Measurements from ENCODE around the gene HOXB4.

HOXB4 gene

DNA sequence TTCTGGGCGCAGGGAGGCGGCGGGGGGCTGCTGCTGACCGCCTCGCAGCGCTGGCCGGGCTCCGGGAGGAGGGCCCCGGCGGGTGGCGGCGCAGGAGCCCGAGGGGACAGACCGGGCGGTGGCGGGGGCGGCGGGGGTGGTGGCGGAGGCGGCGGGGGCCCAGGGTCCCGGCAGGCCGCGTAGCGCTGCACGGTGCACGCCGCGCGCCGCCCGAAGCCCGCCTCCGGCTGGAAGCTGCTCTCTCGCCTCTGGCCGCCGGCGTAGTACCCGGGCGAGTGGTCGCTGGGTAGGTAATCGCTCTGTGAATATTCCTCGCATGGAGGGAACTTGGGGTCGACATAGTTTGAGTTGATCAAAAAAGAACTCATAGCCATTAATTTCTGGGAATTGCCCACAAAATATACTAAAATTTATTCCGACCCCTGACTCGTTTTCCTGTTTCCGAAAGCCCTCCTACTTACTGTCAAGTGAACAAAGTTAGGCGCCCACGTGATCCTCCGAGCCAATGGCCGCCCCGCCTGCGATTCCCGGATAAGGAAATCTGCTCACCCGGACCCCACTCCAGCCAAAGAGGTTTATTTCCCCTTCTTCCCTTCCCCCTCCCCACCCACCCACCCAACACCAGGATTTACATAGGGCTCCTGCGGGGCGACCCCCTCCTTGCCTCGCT, at the start of gene HOXB4:
HOXB4 (minus strand) TSS at position 405 of the 670 bp plus-strand sequence; CDS start at position 374, 31 bp downstream.
- no peak for FAIRE-seq

DNA sequence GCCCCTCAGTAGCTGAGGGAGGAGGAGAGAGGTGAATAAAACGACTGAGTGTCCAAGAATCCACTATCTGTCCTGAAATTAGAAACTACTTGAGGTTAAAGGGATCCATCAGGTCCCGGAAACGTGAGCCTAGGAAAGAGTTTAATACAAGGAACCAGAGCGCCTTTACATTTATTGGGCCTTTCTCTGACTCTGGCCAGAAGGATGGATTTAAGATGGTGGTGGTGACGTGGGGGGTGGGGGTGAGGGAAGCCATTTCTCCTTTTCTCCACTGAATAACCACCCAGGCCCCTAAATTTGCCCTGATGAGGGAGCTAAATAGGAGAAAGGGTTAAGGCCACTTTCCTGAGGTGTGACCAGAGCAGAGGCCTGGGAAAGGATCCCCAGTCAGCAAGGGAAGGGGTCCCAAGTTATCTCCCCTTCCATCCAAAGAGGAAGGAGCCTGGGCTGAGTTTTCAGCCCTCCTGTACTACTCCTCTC, 49.0 kb upstream of the HOXB4 start:
- no peak for FAIRE-seq

DNA sequence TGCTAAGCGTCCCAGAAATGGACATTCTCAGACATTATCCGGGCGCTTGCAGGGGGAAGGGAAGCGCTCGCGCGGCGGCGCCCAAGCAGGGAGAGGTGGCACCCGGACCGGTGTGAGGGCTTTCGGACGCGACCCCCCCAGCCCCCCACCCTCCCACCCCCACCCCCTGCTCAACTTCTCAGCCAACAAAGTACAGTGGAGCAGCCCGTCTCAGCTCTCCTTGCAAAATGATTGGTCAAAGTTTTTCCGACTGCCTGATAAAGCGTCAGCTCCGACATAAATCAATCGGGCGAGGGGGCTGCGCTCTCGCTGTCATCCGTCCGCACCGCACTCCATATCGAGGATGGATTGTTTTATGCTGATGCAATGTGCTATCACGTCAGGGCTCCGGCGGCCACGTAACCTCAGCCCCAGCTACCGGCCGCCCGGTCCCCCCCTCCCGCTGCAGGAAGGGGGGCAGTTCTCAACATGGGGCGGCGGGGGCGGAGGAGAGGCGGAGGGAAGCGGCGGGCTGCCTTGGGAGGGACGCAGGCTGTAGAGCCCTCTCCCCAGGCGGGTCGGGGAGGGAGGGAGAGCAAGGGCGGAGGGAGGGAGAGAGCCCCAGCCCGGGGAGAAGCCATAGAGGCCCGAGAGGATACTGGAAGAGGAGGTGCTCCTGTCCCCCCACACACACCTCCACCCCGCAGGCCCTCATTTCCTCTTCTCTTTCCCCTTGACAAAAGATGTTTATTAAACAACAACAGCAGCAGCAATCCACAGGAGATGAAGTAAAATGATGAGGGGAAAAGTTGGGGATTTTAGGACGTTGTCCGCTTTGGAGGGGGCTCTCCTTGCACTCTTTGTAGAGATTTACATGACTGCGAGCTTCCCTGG, 48.3 kb upstream of the HOXB4 start, which contains the start of gene HOXB9:
HOXB9 (minus strand) TSS at position 114 of the 873 bp plus-strand sequence; CDS start at position 25, 89 bp downstream.
- FAIRE-seq: no peak

DNA sequence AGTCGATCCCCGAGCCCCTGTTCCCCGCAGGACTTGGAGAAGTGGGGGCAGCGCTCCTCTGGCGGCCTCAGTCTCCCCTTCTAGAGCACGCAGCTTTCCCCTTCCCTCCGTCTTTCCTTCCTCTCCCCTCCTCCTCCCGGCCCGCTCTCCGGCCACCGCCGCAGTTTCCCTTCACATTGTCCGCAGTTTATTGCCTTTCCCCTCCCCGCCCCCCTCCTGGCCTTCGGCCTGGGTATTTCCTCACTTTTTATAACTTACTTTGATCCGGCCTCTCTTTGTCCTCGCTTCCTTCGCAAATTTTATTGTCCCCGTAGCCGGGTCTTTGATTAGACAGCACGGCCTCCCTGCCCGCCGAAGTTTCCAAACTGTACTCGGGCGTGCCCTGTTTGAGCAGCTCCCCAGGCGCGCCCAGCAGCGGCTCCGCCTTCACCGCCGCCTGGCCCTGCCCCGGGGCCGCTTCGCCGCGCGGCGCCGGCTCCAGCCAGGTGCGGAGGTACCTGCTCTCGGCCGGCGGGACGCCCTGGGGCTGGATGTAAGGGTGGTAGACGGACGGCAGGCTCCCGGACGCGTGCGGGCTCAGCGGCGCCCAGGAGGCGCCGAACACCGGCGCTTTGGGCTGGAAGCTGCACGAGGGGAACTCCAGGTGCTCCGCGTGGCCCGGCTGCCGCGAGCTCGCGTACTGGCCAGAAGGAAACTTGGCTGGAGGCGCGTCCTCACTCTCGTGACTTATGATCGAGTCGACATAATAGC, 47.5 kb upstream of the HOXB4 start:
- no peak for FAIRE-seq

DNA sequence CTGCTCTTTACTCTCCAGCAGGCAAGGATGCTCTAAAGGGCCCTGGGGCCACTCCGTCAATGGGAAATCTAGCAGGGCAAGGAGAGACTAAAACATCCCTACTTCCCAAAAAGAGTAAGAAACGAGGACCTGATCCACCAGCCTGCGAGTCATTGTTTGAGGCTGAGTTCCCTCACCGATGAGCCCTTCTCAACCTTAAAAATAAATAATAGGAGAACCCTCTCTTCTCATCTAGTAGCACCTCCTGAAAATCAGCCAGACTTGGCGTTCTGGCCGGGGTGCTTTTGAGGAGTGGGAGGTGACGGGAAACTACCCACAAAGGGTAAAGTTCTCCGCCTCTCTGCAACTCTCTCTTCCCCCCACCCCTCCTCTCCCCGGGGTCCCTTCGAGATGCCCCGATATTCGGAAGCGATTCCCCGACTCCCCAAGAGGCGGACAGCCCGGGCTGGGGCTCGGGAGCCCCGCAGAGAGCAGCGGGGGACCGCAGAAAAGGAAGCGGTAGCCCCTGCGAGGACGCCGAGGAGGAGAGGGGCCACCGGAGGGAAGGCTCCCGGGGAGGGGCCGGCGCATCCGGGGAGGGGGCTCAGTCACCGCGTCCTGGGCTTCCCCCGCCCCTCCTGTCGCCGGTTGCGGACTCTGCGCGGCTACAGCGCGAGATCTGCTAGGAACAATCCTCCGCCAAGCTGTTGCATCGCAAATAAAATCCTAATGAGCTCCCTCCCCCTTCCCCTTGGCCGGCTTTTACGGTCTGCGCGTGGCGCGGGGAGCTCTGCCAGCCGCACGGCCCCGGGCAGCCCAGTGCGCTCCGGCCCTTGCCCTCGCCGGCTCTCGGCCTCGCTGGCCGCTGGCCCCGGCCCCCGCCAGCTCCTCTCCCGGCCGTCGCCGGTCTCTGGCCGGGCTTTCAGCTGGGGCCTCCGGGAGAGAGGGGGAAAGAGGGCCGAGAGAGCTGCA, 46.7 kb upstream of the HOXB4 start:
- FAIRE-seq: no peak

DNA sequence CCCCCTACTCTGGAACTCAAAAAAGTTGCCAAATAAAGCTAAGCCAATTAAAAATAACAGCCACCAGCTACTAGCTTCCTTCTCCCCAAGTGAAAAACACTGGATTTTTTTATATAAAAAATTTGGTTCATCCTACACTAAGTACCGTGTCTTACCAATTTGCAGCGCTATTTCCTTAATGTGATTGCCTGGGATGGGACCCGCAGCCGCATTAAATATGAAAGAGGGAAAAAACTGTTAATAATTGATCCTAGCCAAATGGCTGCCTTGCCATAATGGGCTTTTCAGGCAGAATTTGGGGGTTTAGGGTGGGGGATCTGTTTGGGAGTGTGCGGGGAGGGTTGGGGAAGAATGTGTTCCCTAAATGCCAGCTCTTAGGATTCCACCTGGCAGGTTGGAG, 46.0 kb upstream of the HOXB4 start:
- no peak for FAIRE-seq

DNA sequence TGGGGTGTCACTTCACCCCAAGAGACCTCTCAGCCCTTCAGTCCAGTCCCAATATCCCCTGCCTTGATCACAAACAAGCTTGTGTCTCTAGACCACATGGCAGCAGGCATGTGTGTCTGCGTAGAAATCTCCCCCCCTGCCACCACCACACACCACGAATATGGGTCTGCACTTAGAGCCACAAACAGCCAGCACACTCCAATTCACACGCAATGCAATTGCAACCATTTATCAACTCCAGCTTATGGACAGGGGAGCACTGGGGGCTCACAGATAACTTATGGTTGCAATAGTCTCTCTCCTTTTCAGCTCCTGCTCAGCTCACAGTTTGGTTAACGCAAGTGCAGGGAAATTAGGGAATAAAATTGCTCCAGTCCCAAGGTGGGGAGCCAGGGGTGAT, 45.4 kb upstream of the HOXB4 start:
- FAIRE-seq: no peak

DNA sequence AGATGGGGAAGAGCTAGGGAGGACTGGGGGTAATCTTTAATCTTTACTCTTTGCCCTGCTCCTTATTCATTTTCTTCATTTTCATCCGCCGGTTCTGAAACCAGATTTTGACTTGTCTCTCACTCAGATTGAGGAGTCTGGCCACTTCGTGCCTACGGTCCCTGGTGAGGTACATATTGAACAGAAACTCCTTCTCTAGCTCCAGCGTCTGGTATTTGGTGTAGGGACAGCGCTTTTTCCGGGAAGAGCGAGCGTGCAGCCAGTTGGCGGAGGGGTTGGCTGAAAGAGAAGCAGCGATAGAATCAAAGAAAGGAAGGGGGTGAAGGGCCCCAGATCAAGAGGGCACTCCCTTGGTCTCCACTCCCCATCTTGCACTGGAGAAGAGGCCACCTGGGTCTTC, 44.7 kb upstream of the HOXB4 start:
- no peak for FAIRE-seq

DNA sequence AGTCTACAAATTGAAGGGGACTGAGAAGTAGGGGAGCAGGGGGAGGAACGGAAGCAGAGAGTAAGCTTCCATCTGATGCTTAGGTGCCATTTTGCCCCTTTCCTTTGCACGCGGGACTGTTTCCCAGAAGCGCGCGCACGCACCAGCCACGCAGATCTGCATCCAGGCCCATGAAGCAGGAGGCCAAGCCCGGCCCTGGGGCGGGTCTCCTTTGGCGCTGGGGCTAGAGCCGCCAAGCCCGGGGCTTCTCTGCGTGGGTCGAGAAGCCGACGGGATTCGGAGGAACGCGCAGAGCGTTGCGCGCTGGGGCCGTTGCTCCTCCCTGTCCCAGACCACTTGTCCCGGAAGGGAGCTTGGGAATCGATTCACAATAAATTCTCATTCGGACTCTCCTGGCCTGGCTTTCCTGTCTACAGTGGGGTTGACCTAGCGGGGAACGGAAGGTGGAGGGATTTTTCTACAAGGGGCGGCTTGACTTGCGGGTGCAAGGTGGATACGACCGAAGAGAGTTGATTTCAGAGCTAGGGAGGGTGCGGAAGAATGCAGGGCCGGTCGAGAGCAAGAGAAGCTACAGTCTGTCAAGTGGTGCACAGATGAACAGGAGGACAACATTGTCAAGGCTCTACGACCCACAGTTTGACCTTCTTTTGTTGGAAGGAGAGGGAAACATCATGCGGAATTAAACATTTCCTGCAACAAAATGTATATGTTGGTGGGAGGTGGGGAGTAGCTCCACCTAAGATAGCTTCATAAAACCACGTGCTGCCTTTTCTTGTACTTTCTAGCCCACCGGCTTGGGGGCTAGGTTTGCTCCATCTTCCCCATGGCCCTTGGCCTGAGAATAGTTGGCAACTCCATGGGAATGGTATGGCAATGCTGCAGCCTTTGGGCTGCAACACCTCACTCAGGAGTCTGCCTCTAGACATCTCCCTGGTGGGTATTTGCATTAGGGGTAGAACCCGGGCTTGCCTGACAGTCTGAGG, 43.6 kb upstream of the HOXB4 start:
- FAIRE-seq: no peak

DNA sequence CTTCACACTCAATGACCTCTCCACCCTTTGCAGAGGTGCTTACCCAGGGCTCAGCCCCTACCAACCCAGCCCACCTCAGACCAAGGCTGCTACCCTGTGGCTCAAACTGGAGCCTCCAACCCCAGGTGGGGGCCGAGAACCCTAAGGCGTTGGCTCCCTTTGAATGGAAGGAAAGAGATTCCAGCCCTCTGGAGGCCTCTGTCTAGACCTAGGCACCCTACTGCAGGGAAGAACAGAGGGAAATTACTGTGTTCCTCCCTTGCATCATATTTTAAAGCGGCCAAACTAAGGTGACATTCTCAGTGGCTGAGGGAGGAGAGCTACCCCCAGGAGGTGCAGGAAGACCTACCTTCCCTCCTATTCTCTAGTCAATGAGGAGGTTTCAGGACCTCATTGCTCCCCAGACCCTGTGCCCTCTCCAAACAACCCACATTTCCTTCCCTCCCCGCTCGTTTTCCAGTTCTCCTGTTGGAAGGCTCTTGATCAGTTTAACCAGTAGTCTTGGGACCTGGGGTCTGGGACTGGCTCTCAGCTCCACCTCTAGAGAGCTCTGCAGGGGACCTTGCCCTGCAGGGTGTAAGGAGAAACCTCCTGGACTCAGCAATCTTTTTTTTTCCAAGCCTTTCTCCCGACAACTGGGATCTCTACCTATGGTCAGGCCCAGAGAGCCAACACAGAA, 42.5 kb upstream of the HOXB4 start:
- no peak for FAIRE-seq

DNA sequence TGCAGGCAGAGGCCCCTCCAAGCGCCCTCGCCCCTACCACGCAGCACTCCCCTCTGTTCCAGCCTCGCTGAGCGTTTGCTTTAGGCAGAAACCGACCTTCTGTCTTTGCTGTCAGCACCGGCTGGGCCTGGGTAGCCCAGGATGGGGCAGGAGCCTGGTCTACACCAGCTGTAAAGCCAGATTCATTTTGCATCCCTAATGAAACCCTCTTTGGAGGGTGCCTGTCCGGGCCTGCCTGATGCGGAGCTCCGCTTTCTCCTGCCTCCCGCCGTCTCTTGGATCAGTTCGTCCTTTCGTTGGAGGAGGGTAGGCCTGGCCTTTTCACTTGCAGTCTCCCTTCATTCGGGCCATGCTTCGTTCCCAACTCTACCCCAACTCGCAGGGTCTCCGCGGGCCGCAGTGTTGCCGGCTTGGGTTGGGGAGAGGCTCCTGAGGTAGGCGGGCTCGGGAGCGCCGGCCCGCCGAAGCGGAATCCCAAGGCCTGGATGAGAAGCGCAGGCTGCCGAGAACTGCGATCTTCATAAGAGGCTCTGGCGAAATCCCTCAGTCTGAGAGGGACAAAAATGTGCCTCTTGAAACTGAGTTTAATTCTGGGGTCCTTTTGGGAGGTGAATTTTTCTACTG, 41.8 kb upstream of the HOXB4 start:
- FAIRE-seq: no peak

DNA sequence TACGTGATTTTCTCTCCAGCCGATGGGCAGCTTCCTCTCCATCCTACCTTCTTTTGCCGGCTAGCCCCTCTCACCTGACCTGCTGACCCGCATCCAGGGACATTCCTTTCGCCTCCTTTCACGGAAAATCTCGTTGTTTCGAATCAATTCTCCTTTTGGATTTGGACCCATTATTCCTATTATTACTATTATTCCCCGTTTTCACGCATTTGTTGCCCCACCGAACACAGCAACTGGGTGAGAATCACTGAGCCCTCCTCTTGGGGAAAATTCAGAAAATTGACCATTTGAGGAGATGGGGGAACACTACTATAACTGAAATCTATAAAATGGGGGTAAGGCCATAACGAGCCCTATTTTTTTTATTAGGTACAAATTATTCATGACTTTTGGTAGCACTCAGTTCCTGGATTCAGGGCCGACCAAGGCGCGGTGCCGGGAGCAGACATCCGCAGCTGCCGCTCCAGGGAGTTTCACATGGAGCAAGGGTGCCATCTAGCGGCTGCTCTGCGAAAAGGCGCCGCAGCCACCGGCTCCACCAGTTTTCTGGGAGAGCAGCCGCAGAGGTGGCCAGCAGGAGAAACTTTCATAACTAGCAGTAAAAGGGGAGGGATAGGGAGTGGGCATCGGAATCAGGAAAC, 40.2 kb upstream of the HOXB4 start:
- peak; percentile 94 for FAIRE-seq

DNA sequence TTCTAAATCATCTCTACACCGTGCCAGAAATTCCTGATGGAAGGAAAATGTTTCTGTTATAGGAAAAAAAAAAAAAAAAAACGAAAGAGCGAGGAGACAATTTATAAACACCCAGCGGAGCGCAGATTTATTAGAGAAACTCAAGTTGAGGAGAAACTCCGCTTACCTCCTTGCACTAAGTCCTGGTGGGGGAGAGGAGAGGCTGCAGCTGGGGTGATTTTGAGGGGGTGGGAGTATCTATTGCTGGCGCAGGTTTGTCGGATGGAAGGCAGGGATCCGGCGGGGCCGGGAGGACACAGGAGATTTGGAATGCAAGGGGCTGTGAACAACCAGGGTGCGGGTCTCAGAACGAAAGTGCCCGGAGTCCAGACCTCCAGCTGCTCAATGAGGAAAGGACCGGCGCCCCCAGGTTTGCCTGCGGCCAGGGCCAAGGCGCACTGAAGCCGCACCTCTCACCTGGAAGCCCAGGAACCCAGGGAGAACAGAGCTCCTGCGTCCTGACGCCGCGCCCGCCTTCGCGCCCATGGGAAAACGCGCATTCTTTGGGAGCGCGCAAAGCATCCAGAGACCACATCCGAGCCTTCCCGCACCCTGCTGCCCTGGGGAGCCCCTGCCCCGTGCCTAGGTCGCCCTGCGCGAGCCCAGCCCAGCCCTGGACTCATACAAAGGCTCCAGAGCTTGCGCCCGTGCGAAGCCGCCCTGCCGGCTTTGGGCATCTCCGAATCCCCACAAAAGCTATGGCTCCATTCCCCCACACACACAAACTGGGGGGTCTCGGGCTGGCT, 39.5 kb upstream of the HOXB4 start:
- FAIRE-seq: no peak

DNA sequence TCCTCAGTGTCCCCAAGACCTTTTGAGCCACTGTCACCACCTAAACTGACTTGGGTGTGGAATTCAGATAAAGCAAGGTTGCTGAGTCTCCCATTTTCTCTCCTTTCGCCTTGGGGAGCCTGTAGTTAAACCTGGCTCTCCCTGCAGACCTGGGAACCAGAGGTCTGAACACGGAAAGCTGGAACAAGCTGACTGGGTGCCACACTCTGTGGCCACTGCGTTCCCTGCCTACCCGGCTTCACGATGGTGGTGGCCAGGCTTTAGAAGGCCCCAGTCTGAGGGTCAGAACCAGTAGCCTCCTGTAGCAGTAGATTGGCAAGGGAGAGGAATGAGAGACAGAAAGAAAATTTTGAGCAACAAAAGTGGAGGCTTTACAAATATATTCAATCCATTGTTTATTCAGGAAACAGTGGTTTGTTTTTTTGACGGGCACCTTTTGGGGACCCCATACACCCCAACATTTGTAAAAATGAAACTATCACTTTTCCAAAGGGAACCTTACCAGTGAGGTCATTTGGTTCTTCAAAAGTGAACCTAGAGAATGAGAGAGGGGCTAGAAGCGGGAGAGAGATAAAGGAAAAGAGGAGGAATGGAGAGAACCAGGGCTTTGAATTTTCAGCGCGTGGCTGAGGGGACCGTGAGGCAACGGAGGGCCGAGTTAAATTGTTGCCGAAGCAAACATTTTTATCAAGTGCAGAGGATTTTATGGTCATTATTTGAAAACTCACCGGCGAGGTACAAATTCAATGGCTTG, 38.7 kb upstream of the HOXB4 start:
- no peak for FAIRE-seq

DNA sequence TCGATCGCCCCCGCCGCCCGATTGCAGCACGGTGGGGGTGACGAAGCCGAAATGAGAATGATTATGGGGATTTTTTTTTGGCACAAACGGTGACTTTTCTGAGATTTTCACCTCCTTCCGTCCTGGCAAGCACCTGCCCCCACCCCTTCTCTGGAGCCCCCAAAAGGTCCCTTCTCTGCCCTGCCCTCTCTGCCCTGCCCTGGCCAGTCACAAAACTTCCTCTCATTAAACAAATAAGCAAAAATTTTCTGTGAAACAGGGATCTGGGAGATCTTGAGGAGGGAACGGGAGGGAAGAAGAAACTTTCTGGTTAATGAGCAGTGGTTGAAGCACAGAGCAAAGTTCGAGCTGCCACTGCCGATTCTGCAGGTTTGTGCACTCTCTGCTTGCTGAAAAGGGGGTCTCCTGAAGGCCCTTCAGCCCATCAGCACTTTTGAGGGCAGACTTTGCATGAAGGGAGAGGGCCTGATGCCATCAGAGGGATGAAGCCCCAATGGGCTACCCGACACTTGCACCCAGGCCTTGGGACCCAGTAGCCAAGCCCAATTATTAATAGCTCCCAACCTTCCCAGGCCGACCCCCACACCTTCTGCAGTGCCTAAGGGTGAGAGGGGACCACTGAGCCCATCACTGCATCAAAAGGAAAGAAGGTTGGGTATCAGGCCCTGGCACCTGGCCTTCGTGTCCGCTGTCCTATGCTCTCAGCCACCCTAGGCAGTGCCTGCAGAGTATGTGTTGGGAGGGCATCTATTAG, 38.0 kb upstream of the HOXB4 start:
- no peak for FAIRE-seq

DNA sequence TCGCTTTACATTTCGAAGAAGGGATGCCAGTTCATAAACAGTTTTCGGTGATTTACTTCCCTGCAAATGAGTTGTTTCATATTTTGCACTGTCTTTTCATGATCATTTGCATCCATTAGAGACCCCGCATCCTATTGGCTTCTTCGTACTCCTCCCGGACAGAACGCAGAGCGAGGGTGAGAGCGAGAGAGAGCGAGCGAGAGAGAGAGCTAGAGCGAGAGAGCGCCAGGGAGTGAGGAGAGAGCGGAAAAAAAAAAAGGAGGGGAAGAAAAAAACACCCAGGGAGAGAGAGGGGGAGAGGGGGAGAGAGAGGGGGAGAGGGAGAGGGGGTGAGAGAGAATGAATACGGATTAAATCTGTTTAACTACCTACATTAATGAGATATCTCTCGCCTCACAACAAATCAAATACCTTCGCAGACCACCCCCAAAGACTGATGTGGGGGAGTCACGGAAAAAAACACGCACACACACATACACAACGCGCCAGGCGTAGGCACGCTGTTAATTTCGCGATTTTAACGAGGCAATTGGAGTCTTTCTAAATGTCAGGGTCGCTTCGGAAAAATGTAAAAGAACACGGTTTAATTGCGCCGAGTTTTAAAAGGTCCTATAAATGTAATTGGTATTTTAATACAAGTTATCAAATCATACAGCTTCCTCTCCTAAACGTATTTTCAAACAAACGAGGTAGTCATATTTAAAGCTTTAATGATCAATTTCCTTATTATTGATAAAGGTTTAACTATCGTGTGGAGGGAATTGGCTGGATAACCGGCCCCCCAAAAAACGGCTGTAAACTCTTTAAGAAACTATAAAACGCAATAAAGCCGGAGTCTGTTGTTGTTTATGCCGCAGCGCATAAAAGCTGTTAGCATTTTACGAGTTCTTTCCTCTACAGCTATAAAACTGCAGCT, 37.2 kb upstream of the HOXB4 start, which contains the start of gene HOXB8:
HOXB8 (minus strand) TSS at position 246 of the 916 bp plus-strand sequence. CDS start 588 bp downstream, outside the sequence.
- no peak for FAIRE-seq
